UCSD-AML1 (cell line): ENCODE measurements around the gene FAM229B.
"Not testable (repeated sequence)": the region's sequence is repeated elsewhere in the genome, so short reads cannot be mapped to it uniquely, and the experiment has no call there.

Source experiments
- DNase-seq: peaks from one replicate; lab custom pipeline; 2025; ENCODE audit not compliant: unreplicated experiment; lab: John Stamatoyannopoulos, UW

FAM229B gene

GRCh38 chr6:112062966-112063365 lies 24.4 kb upstream of the FAM229B start:
- no peak for DNase-seq

GRCh38 chr6:112065426-112065986 lies 21.9 kb upstream of the FAM229B start:
- no peak for DNase-seq

GRCh38 chr6:112066606-112067005 lies 20.8 kb upstream of the FAM229B start:
- no peak for DNase-seq

GRCh38 chr6:112081569-112081968 lies 5.8 kb upstream of the FAM229B start:
- DNase-seq: no peak

GRCh38 chr6:112085286-112086065 lies 1.9 kb upstream of the FAM229B start:
- DNase-seq: no peak

- no peak for DNase-seq
Observed at GRCh38 chr6:112086744-112087135, 651 bp upstream of the FAM229B start.

- DNase-seq: no peak
Observed at GRCh38 chr6:112087916-112088315, 525 bp downstream of the FAM229B start.

GRCh38 chr6:112096901-112097300 lies 9.5 kb downstream of the FAM229B start:
- no peak for DNase-seq

GRCh38 chr6:112100561-112100960 lies 13.2 kb downstream of the FAM229B start:
- no peak for DNase-seq

- DNase-seq: not testable (repeated sequence)
Observed at GRCh38 chr6:112106026-112106425, 18.6 kb downstream of the FAM229B start.

GRCh38 chr6:112106562-112106961 lies 19.2 kb downstream of the FAM229B start:
- no peak for DNase-seq

GRCh38 chr6:112109262-112109661 lies 21.9 kb downstream of the FAM229B start:
- no peak for DNase-seq

- no peak for DNase-seq
Observed at GRCh38 chr6:112113431-112113830, 26.0 kb downstream of the FAM229B start.

GRCh38 chr6:112113918-112114317 lies 26.5 kb downstream of the FAM229B start:
- no peak for DNase-seq

GRCh38 chr6:112114577-112115223 lies 27.3 kb downstream of the FAM229B start:
- no peak for DNase-seq

GRCh38 chr6:112116221-112116620 lies 28.8 kb downstream of the FAM229B start:
- DNase-seq: no peak

GRCh38 chr6:112117554-112117953 lies 30.2 kb downstream of the FAM229B start:
- no peak for DNase-seq

GRCh38 chr6:112118034-112118433 lies 30.6 kb downstream of the FAM229B start:
- no peak for DNase-seq

GRCh38 chr6:112122756-112123155 lies 35.4 kb downstream of the FAM229B start:
- no peak for DNase-seq

- no peak for DNase-seq
Observed at GRCh38 chr6:112123982-112124381, 36.6 kb downstream of the FAM229B start.

- DNase-seq: no peak
Observed at GRCh38 chr6:112128208-112128607, 40.8 kb downstream of the FAM229B start.

GRCh38 chr6:112130878-112131277 lies 43.5 kb downstream of the FAM229B start:
- no peak for DNase-seq
